Upper lobe of left lung (tissue), 4 donors: Measurements from ENCODE around the gene ASF1A.

ENCODE experiments used
- EP300 ChIP-seq, 4 donors: sonication (generic); formaldehyde crosslinking; IDR thresholded peaks; one replicate each; pipeline ENCODE4 v1.5.1; 2017; ENCODE audit warnings: antibody characterized with exemption in 4 of 4, control low read depth in 2 of 4
- POLR2A ChIP-seq, 4 donors: fragments of 450-650 bp; IDR thresholded peaks; one replicate each; pipeline ENCODE4 v1.5.1; 2016 to 2017; ENCODE audit warnings: antibody characterized with exemption in 4 of 4, mild to moderate bottlenecking in 2 of 4
- POLR2AphosphoS5 ChIP-seq, 2 donors: sonication (generic); formaldehyde crosslinking; IDR thresholded peaks; one replicate each; pipeline ENCODE4 v1.5.1; 2017; ENCODE audit warnings: antibody characterized with exemption in 2 of 2
- TF ChIP-seq, protein P1 (sequence below), 6 experiments: fragments of 450-650 bp in 4 of 6; fragments of 200-600 bp in 2 of 6; sonication (generic) in 2 of 6; IDR thresholded peaks; one replicate each; pipeline ENCODE4 v1.5.1; 2016 to 2019; ENCODE audit warnings: antibody characterized with exemption in 6 of 6

DNA sequence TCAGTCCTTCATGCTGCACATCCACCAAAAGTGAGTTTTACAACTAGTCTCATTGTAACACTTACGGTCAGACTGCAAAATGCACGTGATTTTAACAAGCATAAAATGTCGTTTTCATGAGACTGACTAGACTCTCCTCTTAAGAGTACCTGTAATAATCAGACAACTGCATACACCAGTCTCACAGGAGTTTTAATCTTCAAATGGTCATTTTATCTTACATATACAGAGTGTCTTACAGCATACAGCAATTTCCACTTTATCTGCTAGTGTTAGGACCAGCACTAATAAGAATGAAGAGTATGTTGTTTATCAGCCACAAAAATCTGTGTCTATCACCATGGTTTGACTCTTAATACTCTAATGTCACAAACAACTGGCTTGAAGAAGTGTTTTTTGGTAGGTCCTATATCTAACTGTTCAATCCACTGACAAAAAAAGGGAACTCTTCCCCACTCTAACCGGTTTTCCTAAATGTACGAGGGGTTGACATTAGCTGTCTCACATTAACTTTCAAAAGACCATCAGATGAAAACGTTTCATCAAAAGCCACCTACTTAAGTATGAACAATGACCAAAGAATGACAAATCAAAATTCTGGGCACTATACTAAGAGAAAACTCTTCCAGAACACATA is 1.5 kb upstream of the ASF1A start:
- TF ChIP-seq, protein P1, sequence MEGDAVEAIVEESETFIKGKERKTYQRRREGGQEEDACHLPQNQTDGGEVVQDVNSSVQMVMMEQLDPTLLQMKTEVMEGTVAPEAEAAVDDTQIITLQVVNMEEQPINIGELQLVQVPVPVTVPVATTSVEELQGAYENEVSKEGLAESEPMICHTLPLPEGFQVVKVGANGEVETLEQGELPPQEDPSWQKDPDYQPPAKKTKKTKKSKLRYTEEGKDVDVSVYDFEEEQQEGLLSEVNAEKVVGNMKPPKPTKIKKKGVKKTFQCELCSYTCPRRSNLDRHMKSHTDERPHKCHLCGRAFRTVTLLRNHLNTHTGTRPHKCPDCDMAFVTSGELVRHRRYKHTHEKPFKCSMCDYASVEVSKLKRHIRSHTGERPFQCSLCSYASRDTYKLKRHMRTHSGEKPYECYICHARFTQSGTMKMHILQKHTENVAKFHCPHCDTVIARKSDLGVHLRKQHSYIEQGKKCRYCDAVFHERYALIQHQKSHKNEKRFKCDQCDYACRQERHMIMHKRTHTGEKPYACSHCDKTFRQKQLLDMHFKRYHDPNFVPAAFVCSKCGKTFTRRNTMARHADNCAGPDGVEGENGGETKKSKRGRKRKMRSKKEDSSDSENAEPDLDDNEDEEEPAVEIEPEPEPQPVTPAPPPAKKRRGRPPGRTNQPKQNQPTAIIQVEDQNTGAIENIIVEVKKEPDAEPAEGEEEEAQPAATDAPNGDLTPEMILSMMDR (IDR thresholded peaks at IDR 0.05), result no peak
- no peak for TF ChIP-seq POLR2AphosphoS5 (IDR thresholded peaks at IDR 0.05)
- TF ChIP-seq POLR2A (IDR thresholded peaks at IDR 0.05), result no peak
- no peak for TF ChIP-seq EP300 (IDR thresholded peaks at IDR 0.05)
